DND-41 (cell line): ENCODE data around the gene LST1.
A peak's percentile ranks its signal among the peaks of the same experiment; 100 is the strongest.

Experiments
- EZH2 ChIP-seq: IDR thresholded peaks from 3 replicates; pipeline ENCODE4 v1.6.1; 2012; ENCODE audit warnings: borderline replicate concordance, low read depth, mild to moderate bottlenecking, moderate library complexity, low read length, inconsistent platforms; ENCODE audit not compliant: severe bottlenecking
- TF ChIP-seq, protein P1 (sequence below): IDR thresholded peaks from 2 replicates; pipeline ENCODE4 v1.5.1; 2012; ENCODE audit warnings: borderline replicate concordance, low read length, moderate library complexity, mild to moderate bottlenecking; ENCODE audit not compliant: poor library complexity, severe bottlenecking; ENCODE audit errors: extremely low read depth

DNA sequence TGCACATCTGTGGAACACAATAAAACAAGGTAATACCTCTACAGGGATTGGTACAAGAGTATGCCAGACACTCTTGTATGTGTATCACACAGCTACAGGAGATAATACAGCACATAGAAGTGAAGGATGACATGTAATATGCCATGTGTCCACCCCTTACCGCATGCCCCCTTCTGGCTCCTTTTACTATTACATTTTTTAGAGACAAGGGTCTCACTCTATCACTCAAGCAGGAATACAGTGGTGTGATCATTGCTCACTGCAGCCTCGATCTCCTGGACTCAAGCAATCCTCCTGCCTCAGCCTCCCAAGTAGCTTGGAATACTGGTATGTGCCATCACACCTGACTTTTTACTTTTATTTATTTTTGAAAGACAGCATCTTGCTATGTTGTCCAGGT lies 10.9 kb downstream of the LST1 start:
- TF ChIP-seq, protein P1, sequence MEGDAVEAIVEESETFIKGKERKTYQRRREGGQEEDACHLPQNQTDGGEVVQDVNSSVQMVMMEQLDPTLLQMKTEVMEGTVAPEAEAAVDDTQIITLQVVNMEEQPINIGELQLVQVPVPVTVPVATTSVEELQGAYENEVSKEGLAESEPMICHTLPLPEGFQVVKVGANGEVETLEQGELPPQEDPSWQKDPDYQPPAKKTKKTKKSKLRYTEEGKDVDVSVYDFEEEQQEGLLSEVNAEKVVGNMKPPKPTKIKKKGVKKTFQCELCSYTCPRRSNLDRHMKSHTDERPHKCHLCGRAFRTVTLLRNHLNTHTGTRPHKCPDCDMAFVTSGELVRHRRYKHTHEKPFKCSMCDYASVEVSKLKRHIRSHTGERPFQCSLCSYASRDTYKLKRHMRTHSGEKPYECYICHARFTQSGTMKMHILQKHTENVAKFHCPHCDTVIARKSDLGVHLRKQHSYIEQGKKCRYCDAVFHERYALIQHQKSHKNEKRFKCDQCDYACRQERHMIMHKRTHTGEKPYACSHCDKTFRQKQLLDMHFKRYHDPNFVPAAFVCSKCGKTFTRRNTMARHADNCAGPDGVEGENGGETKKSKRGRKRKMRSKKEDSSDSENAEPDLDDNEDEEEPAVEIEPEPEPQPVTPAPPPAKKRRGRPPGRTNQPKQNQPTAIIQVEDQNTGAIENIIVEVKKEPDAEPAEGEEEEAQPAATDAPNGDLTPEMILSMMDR = peak; percentile 69
- no peak for TF ChIP-seq EZH2
